B cell (primary cell): ENCODE measurements around the gene RPL10. TPM values are rescaled to one million over a fixed set of nuclear protein-coding genes. Genes with fewer than 3 reads are reported as not detected.
A peak's percentile ranks its signal among the peaks of the same experiment; 100 is the strongest.
"Not testable (repeated sequence)": the region's sequence is repeated elsewhere in the genome, so short reads cannot be mapped to it uniquely, and the experiment has no call there.

ENCODE experiments used
- ATAC-seq: fragments of 200-7000 bp; cut with Tn5 transposase; one replicate; pipeline ENCODE4 v1.10.0; 2021; ENCODE audit warnings: low read depth, mild to moderate bottlenecking, moderate number of reproducible peaks, moderate library complexity
- CTCF ChIA-PET: fragments of 350-600 bp; sonication (Branson Sonifier 250); formaldehyde crosslinking; loops from one replicate; lab custom pipeline; 2021; ENCODE audit warnings: antibody characterized with exemption, inconsistent platforms; lab: Charles Lee
- POLR2A ChIA-PET: fragments of 350-600 bp; sonication (Branson Sonifier 250); formaldehyde crosslinking; loops from one replicate; lab custom pipeline; 2021; ENCODE audit warnings: antibody characterized with exemption; lab: Charles Lee
- DNase-seq: peaks from one replicate; pipeline ENCODE4 v3.0.0; 2013
- H2AFZ ChIP-seq: 2 replicates; pipeline ENCODE4 v1.6.1; 2012; ENCODE audit warnings: mild to moderate bottlenecking, low read depth, low read length; ENCODE audit not compliant: insufficient read depth, poor library complexity, severe bottlenecking
- H3K27ac ChIP-seq, 2 donors: 1 replicate in 1 of 2; 2 replicates in 1 of 2; pipeline ENCODE4 v1.5.1; 2012 to 2013; ENCODE audit warnings: low read length in 2 of 2, mild to moderate bottlenecking in 2 of 2, moderate library complexity in 1 of 2
- H3K27me3 ChIP-seq, 4 experiments: fragments of 200-600 bp in 1 of 4; sonication (generic) in 1 of 4; replicated peaks in 1 of 4; 1 replicate in 2 of 4; 2 replicates in 2 of 4; pipeline versions ENCODE4 v1.6.1 to v1.7.0; 2013 to 2016; ENCODE audit warnings: low read length in 3 of 4, mild to moderate bottlenecking in 2 of 4, mixed read lengths in 1 of 4, moderate library complexity in 1 of 4; ENCODE audit not compliant: insufficient read depth in 4 of 4, control insufficient read depth in 3 of 4; ENCODE audit errors: control extremely low read depth in 1 of 4
- H3K36me3 ChIP-seq, 2 experiments: replicated peaks in 1 of 2; 1 replicate in 1 of 2; 2 replicates in 1 of 2; pipeline versions ENCODE4 v1.6.1 to v1.7.1; 2013; ENCODE audit warnings: low read length in 1 of 2; ENCODE audit not compliant: insufficient read depth in 2 of 2, control insufficient read depth in 1 of 2; ENCODE audit errors: control extremely low read depth in 1 of 2, extremely low read depth in 1 of 2
- H3K4me1 ChIP-seq, 2 donors: fragments of 200-600 bp in 1 of 2; sonication (generic) in 1 of 2; 1 replicate in 1 of 2; 2 replicates in 1 of 2; pipeline versions ENCODE4 v1.5.1 to v1.6.1; 2013 to 2017; ENCODE audit warnings: low read length in 2 of 2; ENCODE audit not compliant: control insufficient read depth in 2 of 2, insufficient read depth in 2 of 2
- H3K4me2 ChIP-seq: replicated peaks from 2 replicates; pipeline ENCODE3; 2012; ENCODE audit warnings: mild to moderate bottlenecking, low read depth, low read length; ENCODE audit not compliant: poor library complexity, severe bottlenecking
- H3K4me3 ChIP-seq, 5 experiments: fragments of 200-600 bp in 1 of 5; sonication (generic) in 1 of 5; 1 replicate in 3 of 5; 2 replicates in 2 of 5; pipeline versions ENCODE4 v1.5.1 to v1.7.0; 2011 to 2016; ENCODE audit warnings: low read length in 4 of 5, mild to moderate bottlenecking in 4 of 5, low read depth in 2 of 5, control low read depth in 1 of 5, moderate library complexity in 1 of 5; ENCODE audit not compliant: insufficient read depth in 1 of 5; ENCODE audit errors: control extremely low read depth in 1 of 5, extremely low read depth in 1 of 5
- H3K79me2 ChIP-seq: fragments of 200-600 bp; sonication (generic); one replicate; pipeline ENCODE4 v1.6.0; 2016; ENCODE audit warnings: low read length; ENCODE audit not compliant: control insufficient read depth, insufficient read depth
- H3K9ac ChIP-seq: fragments of 200-600 bp; sonication (generic); 2 replicates; pipeline ENCODE4 v1.6.1; 2017; ENCODE audit warnings: mild to moderate bottlenecking, low read length, moderate library complexity
- H3K9me3 ChIP-seq, 3 donors: one replicate each; pipeline versions ENCODE4 v1.6.1 to v1.7.1; 2013; ENCODE audit warnings: low read length in 2 of 3; ENCODE audit not compliant: control insufficient read depth in 2 of 3, insufficient read depth in 1 of 3; ENCODE audit errors: control extremely low read depth in 1 of 3
- H4K20me1 ChIP-seq: 2 replicates; pipeline ENCODE4 v1.6.0; 2012; ENCODE audit warnings: mild to moderate bottlenecking, low read length; ENCODE audit not compliant: insufficient read depth, control insufficient read depth, poor library complexity, severe bottlenecking
- H3K27ac Mint-ChIP-seq: one replicate; pipeline ENCODE4 v1.8.0; 2021; ENCODE audit warnings: mixed read lengths
- H3K27me3 Mint-ChIP-seq: one replicate; pipeline ENCODE4 v1.8.0; 2021; ENCODE audit warnings: mixed read lengths
- H3K4me1 Mint-ChIP-seq: one replicate; pipeline ENCODE4 v1.8.0; 2021; ENCODE audit warnings: mixed read lengths
- H3K4me3 Mint-ChIP-seq: one replicate; pipeline ENCODE4 v1.8.0; 2021; ENCODE audit warnings: mixed read lengths
- H3K9me3 Mint-ChIP-seq: one replicate; pipeline ENCODE4 v1.8.0; 2022; ENCODE audit warnings: mixed read lengths; ENCODE audit not compliant: insufficient read depth
- EZH2 ChIP-seq: IDR thresholded peaks from 2 replicates; pipeline ENCODE4 v1.6.1; 2012; ENCODE audit warnings: borderline replicate concordance, low read depth, mild to moderate bottlenecking, moderate library complexity, low read length; ENCODE audit not compliant: insufficient read depth, poor library complexity, severe bottlenecking
- WGBS: methylation state at CpG from one replicate; pipeline ENCODE4 v1.1.5; 2013; ENCODE audit warnings: missing lambda C conversion rate; ENCODE audit not compliant: insufficient coverage; 5-methylcytosine and 5-hydroxymethylcytosine counted together
- intact Hi-C: fragments of 100-400 bp; cut with micrococcal nuclease; formaldehyde crosslinking; loops from one replicate; pipeline ENCODE4 v1.10.0; 2022
- polyA plus RNA-seq: library from polyadenylated mRNA; depleted of rRNA; stranded (reverse); fragments of >200 nt; gene quantifications from 2 replicates; pipeline ENCODE4 v1.2.3, GENCODE V29; 2012
- total RNA-seq, 2 donors: library from RNA; stranded (reverse); fragments of 120-200 nt in 1 of 2; gene quantifications; 1 replicate in 1 of 2; 2 replicates in 1 of 2; pipeline versions ENCODE4 v1.2.3 to v1.2.4, GENCODE V29; 2013 to 2022
- TF ChIP-seq, protein P1 (sequence below): fragments of 200-600 bp; IDR thresholded peaks from one replicate; pipeline ENCODE4 v1.8.0; 2022; ENCODE audit warnings: antibody characterized with exemption, mild to moderate bottlenecking

RPL10 gene
- total and polyA plus RNA-seq, 2 donors (not counting 1 experiment from before 2014, with no cell fraction given): 4,073 to 16,482 TPM

DNA sequence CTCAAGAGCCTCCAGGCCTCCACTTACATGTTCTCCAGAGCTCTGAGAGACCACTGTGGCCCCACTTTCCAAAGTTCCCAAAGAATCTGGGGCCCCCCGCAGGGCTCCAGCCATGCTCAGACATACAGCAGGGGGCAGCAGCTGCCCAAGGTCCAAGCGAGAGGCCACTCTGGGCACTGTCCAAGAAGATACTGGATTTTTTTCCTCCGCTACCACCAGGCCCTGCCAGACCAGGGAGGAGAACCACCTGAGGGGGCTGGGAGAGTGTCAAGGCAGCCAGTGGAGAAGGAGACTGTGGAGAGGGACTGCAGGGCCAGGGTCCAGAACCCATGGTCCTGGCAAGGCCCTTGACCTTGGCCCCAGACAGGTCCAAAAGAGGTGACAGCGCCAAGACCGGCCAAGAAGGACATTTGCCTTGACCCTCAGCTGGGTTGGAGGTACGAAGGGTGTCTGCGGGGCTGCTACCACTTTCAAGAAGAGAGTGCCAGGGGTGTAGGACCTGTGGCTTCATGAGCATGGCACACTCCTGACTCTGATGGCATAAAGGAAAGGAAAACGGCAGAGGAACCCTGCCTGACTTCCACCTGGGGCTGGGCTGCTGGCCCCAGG is 13.8 kb upstream of the RPL10 start:
- Histone ChIP-seq H3K27me3 (no peaks in the 10 kb centered on the region), H2AFZ (no peak overlapping the region), H3K9me3 (no peaks in the 10 kb centered on the region), H3K36me3 (peaks cover 0 to 7% of the 10 kb centered on the region in 2 experiments), H4K20me1 (no peaks in the 10 kb centered on the region), H3K79me2 (peaks cover 9% of the 10 kb centered on the region), H3K4me3 (no peak overlapping the region), H3K9ac (no peak overlapping the region), H3K4me2 (no peak overlapping the region), H3K4me1 (peaks cover 14 to 16% of the 10 kb centered on the region in 2 donors), H3K27ac (no peak overlapping the region)
- ATAC-seq: no peak
- Mint-ChIP-seq H3K4me1 (peaks cover 18% of the 10 kb centered on the region), H3K27me3 (no peaks in the 10 kb centered on the region), H3K4me3 (peak overlapping the region; percentile 29), H3K27ac (peak overlapping the region; percentile 32), H3K9me3 (no peaks in the 10 kb centered on the region)
- POLR2A ChIA-PET: no interaction called here
- CTCF ChIA-PET: interaction anchor here (1.4 kb wide), 1 partner anchor 10 kb away, joined by 6 read pairs; the partner anchor contains the start of gene FLNA
- TF ChIP-seq EZH2: no peak
- TF ChIP-seq, protein P1, sequence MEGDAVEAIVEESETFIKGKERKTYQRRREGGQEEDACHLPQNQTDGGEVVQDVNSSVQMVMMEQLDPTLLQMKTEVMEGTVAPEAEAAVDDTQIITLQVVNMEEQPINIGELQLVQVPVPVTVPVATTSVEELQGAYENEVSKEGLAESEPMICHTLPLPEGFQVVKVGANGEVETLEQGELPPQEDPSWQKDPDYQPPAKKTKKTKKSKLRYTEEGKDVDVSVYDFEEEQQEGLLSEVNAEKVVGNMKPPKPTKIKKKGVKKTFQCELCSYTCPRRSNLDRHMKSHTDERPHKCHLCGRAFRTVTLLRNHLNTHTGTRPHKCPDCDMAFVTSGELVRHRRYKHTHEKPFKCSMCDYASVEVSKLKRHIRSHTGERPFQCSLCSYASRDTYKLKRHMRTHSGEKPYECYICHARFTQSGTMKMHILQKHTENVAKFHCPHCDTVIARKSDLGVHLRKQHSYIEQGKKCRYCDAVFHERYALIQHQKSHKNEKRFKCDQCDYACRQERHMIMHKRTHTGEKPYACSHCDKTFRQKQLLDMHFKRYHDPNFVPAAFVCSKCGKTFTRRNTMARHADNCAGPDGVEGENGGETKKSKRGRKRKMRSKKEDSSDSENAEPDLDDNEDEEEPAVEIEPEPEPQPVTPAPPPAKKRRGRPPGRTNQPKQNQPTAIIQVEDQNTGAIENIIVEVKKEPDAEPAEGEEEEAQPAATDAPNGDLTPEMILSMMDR: no peak
- DNase-seq: peak; percentile 37
- intact Hi-C loops: no loop called here
- WGBS: 82% methylated on average over 4 of the region's 8 CpGs

DNA sequence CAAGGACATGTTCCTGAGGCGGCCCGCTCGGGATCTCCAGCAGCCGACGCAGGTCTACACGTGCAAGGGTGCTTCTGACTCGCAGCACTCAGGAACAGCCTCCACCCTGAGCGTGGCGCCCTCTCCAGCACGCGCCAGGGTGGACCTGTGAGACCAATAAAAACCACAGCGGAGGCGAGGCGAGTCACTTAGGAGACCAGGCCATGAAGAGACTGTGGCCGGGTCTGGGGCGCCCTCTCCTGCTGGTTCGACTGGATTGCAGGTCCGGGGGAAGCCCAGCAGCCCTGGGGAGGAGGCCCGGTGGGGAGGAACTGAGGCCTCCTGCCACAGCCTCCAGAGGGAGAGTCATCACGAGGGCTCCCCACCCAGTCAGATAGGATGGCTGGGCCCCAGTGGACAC is 10.1 kb upstream of the RPL10 start:
- H3K4me1 ChIP-seq, H3K4me2 ChIP-seq, H3K27me3 Mint-ChIP-seq, H3K27ac ChIP-seq, H3K4me1 Mint-ChIP-seq, CTCF ChIA-PET, POLR2A ChIA-PET, H4K20me1 ChIP-seq, H3K27me3 ChIP-seq, H3K27ac Mint-ChIP-seq, H3K9me3 Mint-ChIP-seq, intact Hi-C loops, DNase-seq, H3K9ac ChIP-seq, H3K36me3 ChIP-seq, H3K9me3 ChIP-seq, H2AFZ ChIP-seq, H3K4me3 ChIP-seq, H3K4me3 Mint-ChIP-seq, H3K79me2 ChIP-seq: not testable (repeated sequence)
- peak; percentile 21 for ATAC-seq
- no CpG with 5 or more reads among the region's 20 CpGs for WGBS

DNA sequence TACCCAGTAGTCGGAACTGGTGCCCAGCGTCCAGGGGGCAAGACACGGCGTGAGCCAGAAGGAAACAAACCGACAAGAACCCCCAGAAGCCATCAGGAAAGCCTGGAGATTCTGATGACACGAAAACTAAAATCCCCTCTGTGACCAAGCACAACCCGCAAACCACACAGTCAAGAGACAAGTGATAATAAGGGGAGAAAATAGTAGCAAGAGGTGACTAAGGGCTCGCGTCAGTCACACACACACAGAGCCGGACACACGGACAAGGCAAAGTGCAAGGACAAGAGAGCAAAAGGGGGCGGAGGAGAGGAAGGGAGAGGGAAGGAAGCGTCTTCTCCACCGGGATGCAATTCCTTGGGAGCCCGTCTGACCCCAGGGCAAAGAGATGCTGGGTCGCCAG is 9.5 kb upstream of the RPL10 start:
- H3K9me3 Mint-ChIP-seq, H3K4me3 ChIP-seq, H3K4me1 Mint-ChIP-seq, H3K27ac ChIP-seq, H3K9me3 ChIP-seq, H4K20me1 ChIP-seq, H3K27me3 ChIP-seq, H3K79me2 ChIP-seq, H3K4me1 ChIP-seq, H3K36me3 ChIP-seq, intact Hi-C loops, H3K9ac ChIP-seq, H3K4me2 ChIP-seq, H3K4me3 Mint-ChIP-seq, POLR2A ChIA-PET, CTCF ChIA-PET, H2AFZ ChIP-seq, H3K27ac Mint-ChIP-seq, DNase-seq, H3K27me3 Mint-ChIP-seq: not testable (repeated sequence)
- no CpG with 5 or more reads among the region's 16 CpGs for WGBS
- ATAC-seq: peak; percentile 6
